OCI-LY3 (cell line): Measurements from ENCODE around the gene RAD51B.

Experiments used
- EZH2phosphoT487 ChIP-seq: fragments of 200-600 bp; shearing (Covaris generic); IDR thresholded peaks from 2 replicates; pipeline ENCODE4 v1.6.1; 2018; ENCODE audit warnings: antibody characterized with exemption, mixed run types, low read depth
- TF ChIP-seq, protein P1 (sequence below): fragments of 200-600, 300-600 bp; sonication (generic); IDR thresholded peaks from 2 replicates; pipeline ENCODE4 v1.5.1; 2014; ENCODE audit warnings: antibody characterized with exemption, low read length, low read depth

DNA sequence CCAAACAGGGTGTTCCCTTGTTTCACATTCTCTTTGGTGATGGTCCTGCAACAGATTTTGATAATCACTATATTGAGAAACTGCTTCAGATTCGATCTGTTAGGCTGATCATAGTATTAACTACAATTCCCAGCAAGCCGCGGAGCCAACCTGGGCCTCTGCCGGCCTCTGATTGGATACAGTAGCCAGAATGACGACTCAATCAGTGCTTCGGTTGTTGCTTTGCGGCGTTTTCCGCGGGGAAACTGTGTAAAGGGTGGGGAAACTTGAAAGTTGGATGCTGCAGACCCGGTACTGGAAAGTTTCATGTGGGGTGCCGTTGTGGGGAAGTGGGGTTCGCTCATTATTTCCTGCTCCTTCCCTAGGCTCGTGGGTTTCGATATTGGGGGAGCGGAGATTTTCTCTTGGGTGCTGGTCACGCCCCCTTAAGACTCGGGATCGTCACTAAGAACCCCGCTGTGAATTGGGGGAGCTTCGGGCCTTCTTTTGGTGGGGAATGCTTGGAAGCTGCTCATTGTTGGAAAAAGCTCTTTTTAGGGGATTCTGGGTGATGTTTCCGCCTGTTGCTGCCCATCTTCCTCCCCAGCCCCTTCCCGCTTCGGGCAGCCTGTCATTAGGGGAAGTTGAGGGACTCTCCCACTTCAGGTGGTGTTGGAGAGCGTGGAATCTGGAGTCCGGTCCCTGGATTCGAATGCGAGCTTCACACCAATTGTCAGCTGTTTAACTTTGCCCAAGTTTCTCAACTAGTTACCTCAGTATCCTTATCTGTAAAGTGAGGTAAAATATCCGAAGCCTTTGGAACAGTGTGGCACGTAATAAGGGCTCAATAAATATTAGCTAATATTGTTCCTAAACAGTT, at the start of gene RAD51B:
- TF ChIP-seq, protein P1, sequence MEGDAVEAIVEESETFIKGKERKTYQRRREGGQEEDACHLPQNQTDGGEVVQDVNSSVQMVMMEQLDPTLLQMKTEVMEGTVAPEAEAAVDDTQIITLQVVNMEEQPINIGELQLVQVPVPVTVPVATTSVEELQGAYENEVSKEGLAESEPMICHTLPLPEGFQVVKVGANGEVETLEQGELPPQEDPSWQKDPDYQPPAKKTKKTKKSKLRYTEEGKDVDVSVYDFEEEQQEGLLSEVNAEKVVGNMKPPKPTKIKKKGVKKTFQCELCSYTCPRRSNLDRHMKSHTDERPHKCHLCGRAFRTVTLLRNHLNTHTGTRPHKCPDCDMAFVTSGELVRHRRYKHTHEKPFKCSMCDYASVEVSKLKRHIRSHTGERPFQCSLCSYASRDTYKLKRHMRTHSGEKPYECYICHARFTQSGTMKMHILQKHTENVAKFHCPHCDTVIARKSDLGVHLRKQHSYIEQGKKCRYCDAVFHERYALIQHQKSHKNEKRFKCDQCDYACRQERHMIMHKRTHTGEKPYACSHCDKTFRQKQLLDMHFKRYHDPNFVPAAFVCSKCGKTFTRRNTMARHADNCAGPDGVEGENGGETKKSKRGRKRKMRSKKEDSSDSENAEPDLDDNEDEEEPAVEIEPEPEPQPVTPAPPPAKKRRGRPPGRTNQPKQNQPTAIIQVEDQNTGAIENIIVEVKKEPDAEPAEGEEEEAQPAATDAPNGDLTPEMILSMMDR: no peak
- no peak for TF ChIP-seq EZH2phosphoT487
